HG02763 (cell line): ENCODE results near the gene MSMO1.

Source experiments
- ATAC-seq: cut with Tn5 transposase; IDR thresholded peaks from one replicate; pipeline ENCODE4 v1.9.1; 2021; ENCODE audit warnings: mild to moderate bottlenecking, moderate library complexity; ENCODE audit not compliant: unreplicated experiment

The MSMO1 gene

DNA sequence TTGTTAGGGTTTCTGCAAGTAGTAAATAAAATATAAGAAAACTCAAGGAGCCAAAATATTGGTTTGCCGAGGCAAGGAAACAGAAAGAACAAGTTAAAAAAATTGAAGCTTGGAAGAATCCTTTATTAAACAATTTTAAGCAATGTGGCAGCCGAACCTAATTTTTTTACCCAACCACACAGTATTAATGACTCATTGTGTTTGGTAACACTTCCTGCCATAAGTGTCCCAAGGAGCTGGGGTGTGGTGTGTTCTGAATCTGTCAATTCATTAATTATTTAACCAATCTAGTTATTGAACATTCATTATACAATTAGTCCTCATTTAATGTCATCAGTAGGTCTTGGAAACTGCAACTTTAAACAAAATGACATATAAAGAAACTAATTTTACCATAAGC lies 32.0 kb downstream of the MSMO1 start:
- no peak for ATAC-seq

DNA sequence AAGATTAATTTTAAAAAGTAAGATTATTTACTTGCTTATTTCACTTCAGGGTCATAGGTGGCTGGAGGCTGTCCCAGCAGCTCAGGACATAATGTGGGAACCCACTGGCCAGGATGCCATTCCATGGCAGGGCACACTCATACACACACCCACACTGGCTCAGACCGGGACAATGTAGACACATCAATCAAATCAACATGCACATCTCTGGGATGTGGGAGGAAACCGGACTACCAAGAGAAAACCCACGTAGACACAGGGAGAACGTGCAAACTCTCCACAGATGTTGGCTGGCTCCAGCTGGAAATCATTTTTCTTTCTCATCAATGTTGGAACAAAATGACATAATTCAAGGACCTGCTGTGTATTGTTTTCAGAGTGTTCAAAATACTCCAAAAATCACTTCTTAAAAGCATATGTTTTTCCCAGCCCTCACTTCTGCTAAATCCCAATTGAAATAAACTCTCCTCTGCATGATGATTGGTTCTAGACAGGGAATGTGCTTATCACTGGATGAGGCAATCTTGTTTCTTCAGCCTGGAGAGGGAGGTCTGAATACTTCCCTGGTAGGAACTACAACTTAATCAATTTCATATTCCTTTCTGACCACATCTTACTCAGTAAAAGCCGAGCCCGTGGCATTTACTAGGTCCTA lies 32.7 kb downstream of the MSMO1 start:
- ATAC-seq, result no peak

DNA sequence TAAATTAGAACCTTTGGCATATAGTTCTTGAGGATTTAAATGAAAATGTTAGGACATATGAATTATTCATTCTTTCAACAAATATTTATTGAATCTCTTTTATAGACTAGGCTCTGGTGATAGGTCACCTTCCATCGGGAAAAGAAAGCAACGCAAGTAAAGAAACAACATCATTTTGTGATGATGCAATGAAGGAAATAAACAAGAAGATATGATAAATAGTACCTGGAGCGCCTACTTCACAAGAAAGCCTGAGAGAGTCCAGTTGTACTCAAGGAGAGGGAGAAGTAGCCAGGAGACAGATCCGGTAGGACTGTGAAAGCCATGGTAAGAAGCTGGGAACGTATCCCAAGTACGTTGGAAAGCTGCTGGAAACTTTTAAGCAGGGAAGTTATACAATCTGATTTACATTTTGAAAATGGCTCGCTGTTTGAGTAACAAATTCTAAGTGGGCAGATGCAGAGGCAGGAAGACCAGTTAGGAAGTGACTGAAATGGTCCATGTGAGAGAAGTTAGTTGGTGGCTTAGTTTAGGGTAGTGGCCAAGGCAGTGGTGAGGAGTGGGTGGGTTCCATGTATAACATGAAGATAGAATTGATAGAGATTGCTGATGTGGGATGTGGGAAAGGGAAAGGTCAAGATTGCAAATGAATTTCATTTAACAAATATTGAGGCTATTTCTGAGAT lies 33.7 kb downstream of the MSMO1 start:
- ATAC-seq, result no peak

DNA sequence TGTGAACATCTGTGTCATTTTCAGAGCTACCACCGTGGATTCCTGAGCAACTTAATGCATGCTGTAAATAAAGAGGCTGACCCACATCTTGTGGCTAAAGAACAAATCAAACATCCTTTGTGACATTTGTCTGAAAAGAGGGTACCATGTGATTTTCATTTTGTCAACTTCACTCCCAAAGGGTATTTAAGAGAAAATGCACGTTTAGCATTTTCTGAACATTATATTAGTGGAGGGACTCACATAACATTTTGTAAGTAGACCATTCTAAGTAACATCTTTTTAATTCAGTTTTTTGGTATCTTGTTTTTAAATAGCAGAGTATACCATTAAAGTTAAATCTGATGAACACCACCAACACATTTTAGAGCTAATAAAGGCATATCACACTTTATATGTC lies 34.3 kb downstream of the MSMO1 start:
- no peak for ATAC-seq

DNA sequence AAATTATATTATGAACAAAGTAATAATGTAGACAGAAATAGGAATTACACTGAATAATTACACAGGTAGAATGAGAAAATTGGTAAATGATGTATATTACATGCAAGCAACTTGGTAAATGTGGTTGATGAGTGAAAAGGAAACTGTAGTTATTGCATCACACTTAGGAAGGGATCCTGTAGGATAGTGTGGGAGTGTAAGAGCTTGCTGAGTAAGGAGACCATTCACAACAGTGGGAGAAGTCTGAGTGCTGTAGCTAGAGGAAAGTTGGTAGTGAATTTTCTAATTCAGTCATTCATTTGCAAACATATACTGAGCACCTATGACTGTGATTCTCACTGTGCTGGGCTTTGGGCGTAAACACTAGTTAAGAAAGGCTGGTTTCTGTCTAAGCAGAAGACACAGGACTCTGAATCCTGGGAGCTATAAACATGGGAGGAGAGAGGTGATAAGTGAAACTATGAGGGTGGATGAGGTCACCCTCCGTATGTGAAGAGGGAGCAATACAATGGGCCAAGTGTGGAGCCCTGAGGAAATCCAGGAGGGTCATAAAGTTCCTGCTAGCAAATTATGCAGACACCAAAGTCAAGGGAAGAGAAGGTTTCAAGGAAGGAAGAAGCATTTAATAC lies 37.1 kb downstream of the MSMO1 start:
- ATAC-seq, result no peak

DNA sequence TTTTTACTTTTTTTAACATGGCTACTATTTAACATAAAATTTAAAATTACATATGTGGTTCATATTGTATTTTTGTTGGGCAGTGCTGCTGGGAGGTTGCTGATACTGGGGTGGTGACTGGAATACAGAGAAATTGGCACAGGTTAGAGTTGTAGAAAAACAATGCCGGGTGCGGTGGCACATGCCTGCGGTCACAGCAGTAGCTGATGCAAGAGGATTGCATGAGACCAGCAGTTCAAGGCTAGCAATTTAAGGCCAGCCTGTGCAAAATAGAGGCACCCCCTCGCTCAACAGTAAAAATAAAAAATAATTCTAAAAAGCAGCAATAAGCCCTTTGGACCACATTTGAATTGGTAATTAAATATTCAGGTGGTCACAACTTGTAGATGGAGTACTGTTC lies 39.6 kb downstream of the MSMO1 start:
- no peak for ATAC-seq

DNA sequence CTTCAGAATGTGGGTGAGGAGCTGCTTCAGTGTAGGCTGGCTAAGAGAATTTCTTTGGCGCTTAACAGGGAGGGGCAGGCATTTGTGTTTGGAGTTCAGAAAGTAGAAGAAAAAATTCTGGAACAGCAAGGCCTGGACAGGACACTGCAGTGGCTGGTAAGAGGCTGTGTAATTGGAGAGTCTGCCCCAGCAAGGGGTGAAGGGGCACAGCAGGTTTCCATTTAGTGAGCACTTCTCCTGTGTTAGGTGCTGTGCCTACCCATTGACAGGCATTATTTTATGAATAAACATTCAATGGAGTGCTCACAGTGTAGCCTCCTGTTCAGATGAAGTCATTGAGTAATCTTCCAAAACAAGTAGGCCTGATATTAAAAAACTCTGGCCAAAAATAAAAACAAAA lies 40.6 kb downstream of the MSMO1 start:
- ATAC-seq, result no peak

DNA sequence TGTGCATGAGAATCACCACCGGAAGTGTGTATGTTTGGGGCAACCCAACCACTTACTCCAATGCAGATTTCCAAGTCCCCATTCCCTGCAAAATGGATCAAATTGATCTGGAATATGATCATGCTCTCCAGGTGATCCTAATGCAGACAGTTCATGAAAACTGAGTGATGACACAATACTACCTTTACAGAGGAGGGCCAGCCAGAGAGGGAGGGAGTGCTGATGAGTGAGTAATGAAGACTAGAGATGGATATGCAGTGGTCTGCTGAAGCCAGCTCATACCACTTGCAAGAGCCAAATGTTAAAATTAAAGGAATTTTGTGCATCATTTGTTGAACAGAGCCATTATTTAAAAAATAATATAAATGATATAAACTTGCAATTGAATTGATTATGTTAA lies 41.1 kb downstream of the MSMO1 start:
- ATAC-seq, result no peak

DNA sequence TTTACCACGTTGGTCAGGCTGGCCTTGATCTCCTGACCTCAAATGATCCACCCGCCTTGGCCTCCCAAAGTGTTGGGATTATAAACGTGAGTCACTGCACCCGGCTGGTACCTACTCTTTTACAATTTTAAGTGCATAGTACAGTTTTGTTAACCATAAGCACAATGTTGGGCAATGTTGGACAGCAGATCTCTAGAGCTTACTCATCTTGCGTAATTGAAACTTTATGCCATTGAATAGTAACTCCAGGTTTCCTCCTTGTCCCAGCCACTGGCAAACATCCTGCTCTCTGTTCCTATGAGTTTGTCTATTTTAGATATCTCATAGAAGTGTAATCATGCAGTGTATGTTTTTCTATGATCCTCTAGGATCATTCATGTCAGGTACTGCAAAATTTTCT lies 42.1 kb downstream of the MSMO1 start:
- ATAC-seq, result no peak

DNA sequence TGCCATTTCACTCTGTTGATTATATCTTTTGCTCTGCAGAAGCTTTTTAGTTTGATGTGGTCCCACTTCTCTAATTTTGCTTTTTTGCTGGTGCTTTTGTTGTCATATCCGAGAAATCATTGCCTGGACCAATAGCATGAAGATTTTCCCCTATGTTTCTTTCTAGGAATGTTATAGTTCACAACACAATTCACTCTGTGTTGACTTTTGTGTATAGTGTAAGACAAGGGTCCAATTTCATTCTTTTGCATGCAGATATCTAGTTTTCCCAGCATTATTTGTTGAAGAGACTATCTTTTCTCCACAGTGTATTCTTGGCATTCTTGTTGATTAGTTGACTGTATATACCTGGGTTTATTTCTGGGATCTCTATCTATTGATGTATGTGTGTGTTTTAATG lies 43.1 kb downstream of the MSMO1 start:
- no peak for ATAC-seq

DNA sequence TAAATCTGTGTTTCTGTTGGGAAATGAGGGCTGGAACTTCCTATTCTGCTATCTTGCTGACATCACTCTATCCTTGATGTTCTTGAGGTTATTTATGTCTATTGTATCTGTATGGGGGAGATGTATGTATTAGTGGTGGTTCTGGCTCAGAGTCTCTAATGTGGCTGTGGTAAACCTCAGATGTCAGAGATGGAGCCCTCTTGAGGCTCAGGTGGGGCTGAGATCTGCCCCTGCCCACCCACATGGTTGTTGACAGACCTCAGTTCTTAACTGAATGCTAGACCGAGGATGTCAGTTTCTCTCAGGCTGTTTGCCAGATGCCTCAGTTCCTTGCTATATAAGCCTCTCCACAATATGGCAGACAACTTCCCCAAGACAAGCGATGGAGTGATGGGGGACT lies 48.0 kb downstream of the MSMO1 start:
- ATAC-seq, result no peak

DNA sequence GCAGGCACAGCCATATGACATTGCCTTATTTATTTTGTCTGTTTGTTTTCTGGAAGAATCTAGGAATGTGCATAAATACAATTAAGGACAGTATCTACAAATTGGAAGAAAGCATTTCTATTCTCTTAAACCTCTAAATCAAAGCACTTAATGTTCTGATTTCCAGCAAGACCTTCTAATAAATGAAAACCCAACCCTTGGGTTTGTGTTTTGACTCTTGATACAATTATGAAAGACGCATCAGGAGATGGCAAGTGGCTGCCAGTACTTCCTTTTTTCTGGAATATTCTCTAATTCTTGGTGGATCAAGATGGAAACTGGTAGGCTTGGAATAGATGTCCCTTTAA lies 50.9 kb downstream of the MSMO1 start:
- no peak for ATAC-seq

DNA sequence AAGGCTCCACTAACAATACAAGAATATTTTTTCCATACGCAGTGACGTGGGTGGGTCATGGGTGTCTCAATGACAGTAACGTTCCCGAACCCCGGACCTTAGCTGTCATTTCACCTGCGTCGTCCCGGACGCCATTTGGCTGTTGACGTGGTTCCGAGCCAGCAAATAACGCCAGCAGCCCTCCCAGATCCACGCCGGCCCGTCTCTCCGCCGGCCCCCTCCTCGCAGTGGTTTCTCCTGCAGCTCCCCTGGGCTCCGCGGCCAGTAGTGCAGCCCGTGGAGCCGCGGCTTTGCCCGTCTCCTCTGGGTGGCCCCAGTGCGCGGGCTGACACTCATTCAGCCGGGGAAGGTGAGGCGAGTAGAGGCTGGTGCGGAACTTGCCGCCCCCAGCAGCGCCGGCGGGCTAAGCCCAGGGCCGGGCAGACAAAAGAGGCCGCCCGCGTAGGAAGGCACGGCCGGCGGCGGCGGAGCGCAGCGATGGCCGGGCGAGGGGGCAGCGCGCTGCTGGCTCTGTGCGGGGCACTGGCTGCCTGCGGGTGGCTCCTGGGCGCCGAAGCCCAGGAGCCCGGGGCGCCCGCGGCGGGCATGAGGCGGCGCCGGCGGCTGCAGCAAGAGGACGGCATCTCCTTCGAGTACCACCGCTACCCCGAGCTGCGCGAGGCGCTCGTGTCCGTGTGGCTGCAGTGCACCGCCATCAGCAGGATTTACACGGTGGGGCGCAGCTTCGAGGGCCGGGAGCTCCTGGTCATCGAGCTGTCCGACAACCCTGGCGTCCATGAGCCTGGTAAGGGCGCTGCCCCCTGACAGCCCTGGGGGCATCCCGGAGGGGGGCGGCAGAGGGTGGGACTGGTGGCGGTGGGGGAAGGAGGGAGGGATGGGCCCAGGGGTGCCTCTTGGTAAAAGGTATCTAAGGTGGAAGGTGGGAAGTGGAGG lies 51.5 kb downstream of the MSMO1 start, which contains the start of gene CPE:
Gene CPE (plus strand): TSS at position 264 of the 933 bp plus-strand sequence. CDS start 214 bp downstream, at position 478.
- ATAC-seq, result peak; percentile 95

DNA sequence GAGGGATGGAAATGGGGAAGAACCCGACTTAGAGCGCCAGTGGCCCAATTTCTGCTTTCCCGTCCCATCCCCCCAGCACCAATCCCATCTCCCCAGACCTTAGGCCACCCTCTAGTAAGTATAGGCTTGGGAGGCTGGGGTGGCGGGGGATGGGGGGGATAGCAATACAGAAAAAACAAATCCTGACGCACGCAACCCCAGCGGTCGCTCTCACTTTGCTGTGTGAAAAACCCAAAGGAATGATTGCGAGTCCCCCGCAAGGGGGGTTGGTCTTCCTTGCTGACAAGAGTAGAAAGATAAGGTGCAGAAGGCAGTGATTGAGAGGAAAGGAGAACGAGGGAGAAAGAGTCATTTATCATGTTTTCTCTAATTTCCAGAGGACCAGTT lies 52.2 kb downstream of the MSMO1 start:
- no peak for ATAC-seq

DNA sequence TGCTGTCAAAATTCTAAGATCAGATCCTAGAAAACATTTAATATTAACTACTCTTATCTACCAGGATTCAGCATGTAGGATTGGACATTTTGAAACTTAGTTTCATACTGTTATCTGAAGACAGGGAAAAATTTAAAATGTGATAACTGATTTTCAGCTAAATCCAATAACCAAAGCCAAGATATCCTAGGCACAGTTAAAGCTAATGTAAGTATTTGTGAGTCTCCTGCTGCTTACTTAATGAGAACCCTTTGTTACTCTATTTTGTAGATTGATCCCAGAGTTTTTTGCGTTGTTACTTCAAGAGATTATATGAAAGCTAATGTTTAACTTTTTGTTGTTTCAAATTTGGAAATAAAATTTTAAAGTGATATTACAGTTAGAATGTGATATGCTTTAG lies 53.3 kb downstream of the MSMO1 start:
- ATAC-seq, result no peak

DNA sequence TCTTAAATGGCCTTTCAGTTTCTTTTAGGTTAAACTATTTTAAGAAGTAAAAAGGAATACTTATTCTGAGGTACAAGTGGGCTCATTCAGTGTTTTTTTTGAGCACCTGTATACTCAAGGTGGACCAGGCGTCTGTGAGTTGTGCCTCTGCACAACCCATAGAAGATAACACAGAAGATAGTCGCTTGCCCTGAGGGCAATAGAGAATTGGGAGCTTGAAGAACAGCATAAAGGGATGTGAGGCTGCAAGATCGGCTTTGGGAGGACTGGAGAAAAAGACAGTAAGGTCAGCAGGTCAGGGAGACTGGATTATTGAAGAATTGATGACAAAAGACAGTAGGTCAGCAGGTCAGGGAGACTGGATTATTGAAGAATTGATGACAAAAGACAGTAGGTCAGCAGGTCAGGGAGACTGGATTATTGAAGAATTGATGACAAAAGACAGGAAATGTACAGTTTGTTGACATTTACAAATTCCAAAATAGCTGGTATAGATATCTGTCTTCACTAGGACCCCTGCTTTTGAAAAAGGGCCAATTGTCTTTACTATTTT lies 54.4 kb downstream of the MSMO1 start:
- ATAC-seq, result no peak

DNA sequence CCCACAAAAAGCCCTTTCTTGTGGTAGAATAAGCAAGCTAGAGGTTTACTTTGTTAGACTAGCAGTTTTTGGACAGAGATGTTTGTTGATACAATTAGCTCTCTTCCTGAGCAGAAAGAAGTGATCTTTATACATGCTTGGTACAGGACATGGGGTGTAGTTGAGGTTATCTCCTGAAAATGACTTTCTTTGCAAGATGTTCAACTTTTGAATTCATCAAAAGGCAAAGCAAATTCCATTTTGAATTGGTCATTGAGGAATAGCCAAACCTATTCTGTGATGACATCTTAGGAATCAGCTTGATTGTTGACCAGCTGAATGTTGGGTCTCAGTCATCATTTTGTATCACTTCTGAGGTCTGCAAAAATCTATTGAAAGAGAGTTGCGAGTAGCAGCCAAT lies 55.2 kb downstream of the MSMO1 start:
- no peak for ATAC-seq

DNA sequence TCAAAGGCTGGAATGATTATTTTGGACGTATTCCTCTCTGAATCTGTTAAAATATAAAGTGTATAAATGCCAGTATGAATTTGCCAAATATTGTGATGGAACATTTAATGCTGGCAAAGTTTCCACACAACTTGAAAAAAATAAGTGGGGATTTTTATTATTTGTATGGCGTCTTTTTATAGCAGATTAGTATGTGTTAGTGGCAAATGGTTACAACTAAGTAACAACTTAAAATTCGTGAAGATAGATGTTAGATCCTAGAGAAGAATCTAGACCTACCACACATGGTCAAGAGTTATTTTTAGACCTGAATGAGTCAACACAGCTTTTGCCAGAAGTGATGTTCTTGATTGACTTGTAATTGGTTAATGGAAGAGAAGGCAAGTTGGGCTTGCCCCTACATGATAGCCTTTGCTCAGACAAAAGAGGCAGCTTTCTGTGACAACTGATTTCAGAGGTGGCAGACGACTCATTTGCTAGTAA lies 56.2 kb downstream of the MSMO1 start:
- no peak for ATAC-seq

DNA sequence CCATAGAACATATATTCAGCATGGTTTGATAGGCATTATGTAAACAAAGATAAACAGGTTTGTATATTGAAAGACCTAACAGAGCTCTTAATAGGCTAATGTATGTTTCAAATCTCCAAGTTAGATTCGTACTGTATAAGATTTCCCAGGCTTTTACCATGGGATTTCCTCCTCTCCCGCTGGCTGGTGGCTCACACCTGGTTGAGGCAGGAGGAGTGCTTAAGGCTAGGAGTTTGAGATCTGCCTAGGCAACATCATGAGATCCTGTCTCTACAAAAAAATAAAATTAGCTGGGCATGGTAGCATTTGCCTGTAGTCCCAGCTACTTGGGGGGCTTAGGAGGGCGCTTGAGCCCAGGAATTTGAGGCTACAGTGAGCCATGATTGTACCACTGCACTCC lies 56.7 kb downstream of the MSMO1 start:
- no peak for ATAC-seq

DNA sequence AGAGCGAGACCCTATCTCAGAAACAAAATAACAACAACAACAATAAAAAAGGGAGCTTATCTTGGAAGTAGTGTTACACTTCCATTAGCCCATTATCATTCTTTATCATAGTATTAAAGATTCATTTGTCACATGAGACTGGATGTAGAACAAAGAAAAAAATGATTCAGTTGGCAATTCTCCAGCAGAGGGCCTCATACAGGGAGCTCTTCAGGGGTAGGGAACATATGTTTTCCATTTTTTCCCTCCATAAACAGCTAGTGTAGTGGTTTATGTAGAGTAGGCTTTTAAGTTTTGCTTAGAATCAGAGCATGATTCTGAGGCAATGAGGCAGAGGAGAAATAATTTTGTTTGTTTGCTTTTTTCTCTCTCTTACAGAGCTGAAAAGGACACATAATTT lies 57.1 kb downstream of the MSMO1 start:
- ATAC-seq, result no peak

DNA sequence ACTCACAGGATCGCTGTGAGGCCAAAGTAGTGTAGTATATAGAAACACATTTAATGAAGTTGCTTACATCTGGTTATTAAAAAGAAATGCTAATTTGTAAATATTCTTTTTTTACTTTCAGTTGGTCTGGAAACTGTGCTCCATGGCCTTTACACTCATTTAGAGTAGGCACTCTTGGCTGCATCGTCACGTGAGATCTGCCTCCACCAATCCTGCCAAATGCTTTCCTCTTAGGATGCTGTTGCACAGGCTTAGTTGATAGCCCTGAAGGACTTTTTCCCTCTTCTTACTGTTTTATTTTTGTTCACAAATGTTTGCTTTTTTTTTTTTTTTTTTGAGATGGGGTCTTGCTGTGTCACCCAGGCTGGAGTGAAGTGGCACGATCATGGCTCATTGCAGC lies 57.7 kb downstream of the MSMO1 start:
- no peak for ATAC-seq
